Measurements from ENCODE around the gene RENBP.

- TF ChIP-seq REST (IDR thresholded peaks at IDR 0.05; ENCODE audit: insufficient read depth in 1 of 2, low read depth in 2 of 2, low read length in 2 of 2): no peak
- TF ChIP-seq SIN3A (IDR thresholded peaks at IDR 0.05; ENCODE audit: borderline replicate concordance, insufficient read depth, low read length): no peak
- TF ChIP-seq TAF1 (IDR thresholded peaks at IDR 0.05; ENCODE audit: borderline replicate concordance, insufficient read depth, low read length): no peak
- TF ChIP-seq POLR2AphosphoS5 (IDR thresholded peaks at IDR 0.05; ENCODE audit: low read depth, low read length): no peak
- TF ChIP-seq FOXP2 (optimal IDR thresholded peaks at IDR 0.05; ENCODE audit: borderline replicate concordance, extremely low read depth, extremely low read length, insufficient read depth): no peak
These were observed 42.7 kb downstream of the RENBP start for GRCh38 chrX:153901753-153902140.

Data from PFSK-1 (cell line).